Esophagus squamous epithelium (tissue), 5 donors: Measurements from ENCODE around the gene TMEM198. TPM values are rescaled to one million over a fixed set of nuclear protein-coding genes. Genes with fewer than 3 reads are reported as not detected.

Experiments
- DNase-seq: peaks from one replicate; lab custom pipeline; 2025; lab: John Stamatoyannopoulos, UW
- H3K27ac ChIP-seq, 4 donors: fragments of 200-600 bp; sonication (generic); one replicate each; pipeline ENCODE4 v1.5.1; 2016 to 2019; ENCODE audit warnings: mild to moderate bottlenecking in 1 of 4
- H3K27me3 ChIP-seq, 4 donors: fragments of 200-600 bp; sonication (generic); 1 replicate in 3 of 4; 2 replicates in 1 of 4; pipeline versions ENCODE4 v1.5.1 to v1.6.0; 2017 to 2021; ENCODE audit warnings: antibody characterized with exemption in 1 of 4
- H3K36me3 ChIP-seq, 3 donors: fragments of 200-600 bp; sonication (generic); one replicate each; pipeline ENCODE4 v1.5.1; 2016 to 2019
- H3K4me1 ChIP-seq, 3 donors: fragments of 200-600 bp; sonication (generic); one replicate each; pipeline ENCODE4 v1.5.1; 2017 to 2019
- H3K4me3 ChIP-seq, 4 donors: fragments of 200-600 bp; sonication (generic); 1 replicate in 3 of 4; 2 replicates in 1 of 4; pipeline ENCODE4 v1.5.1; 2016 to 2019; ENCODE audit warnings: mild to moderate bottlenecking in 2 of 4, moderate library complexity in 1 of 4
- H3K9me3 ChIP-seq, 3 donors: fragments of 200-600 bp; sonication (generic); one replicate each; pipeline ENCODE4 v1.5.1; 2016 to 2019
- CTCF ChIP-seq, 6 experiments: fragments of 450-650 bp in 4 of 6; fragments of 200-600 bp in 2 of 6; sonication (generic) in 2 of 6; IDR thresholded peaks; one replicate each; pipeline ENCODE4 v1.5.1; 2016 to 2019; ENCODE audit warnings: antibody characterized with exemption in 6 of 6, mild to moderate bottlenecking in 4 of 6, moderate library complexity in 4 of 6
- POLR2A ChIP-seq, 4 donors: fragments of 450-650 bp; IDR thresholded peaks; one replicate each; pipeline ENCODE4 v1.6.1; 2017; ENCODE audit warnings: antibody characterized with exemption in 4 of 4, mild to moderate bottlenecking in 4 of 4, moderate library complexity in 3 of 4
- WGBS, 2 donors: methylation state at CpG; one replicate each; pipeline ENCODE4 v1.1.5; 2018; 5-methylcytosine and 5-hydroxymethylcytosine counted together
- intact Hi-C: fragments of 100-400 bp; cut with DNase I; formaldehyde crosslinking; loops from one replicate; pipeline ENCODE4 v1.15.0; 2022
- total RNA-seq, 4 donors: library from RNA; depleted of rRNA; stranded (reverse); fragments of >200 nt; gene quantifications; one replicate each; pipeline ENCODE4 v1.1.0, GENCODE V29; 2016
- donor health status: DM: yes; HTN: yes; CAD: no.

TMEM198 gene
- total RNA-seq, 4 donors from 2014 or later, result 0.62 to 0.87 (median 0.78) TPM

- H3K4me3 ChIP-seq, result no peak overlapping the region
- peaks cover 17 to 36% (median 21%) of the 10 kb centered on the region in 3 donors for H3K4me1 ChIP-seq
- intact Hi-C loops, result no loop called here
- 45 to 65% methylated on average over 5 to 6 of the region's 9 CpGs for WGBS, 2 donors
- H3K9me3 ChIP-seq, result no peaks in the 10 kb centered on the region
- H3K27ac ChIP-seq, result no peak overlapping the region
- H3K36me3 ChIP-seq, result no peaks in the 10 kb centered on the region
- no peak for DNase-seq
- peaks cover 5 to 100% (median 9%) of the 10 kb centered on the region in 4 donors for H3K27me3 ChIP-seq
- TF ChIP-seq POLR2A (IDR thresholded peaks at IDR 0.05) (no peak), CTCF (IDR thresholded peaks at IDR 0.05) (no peak)
Observed at GRCh38 chr2:219525533-219526232, 18.1 kb upstream of the TMEM198 start.

- H3K27me3 ChIP-seq, result peaks cover 3 to 99% (median 9%) of the 10 kb centered on the region in 4 donors
- intact Hi-C loops, result no loop called here
Observed at GRCh38 chr2:219526320-219527075, 17.3 kb upstream of the TMEM198 start.

GRCh38 chr2:219527076-219527394 is 16.8 kb upstream of the TMEM198 start:
- H3K27me3 ChIP-seq, result peaks cover 0 to 99% (median 9%) of the 10 kb centered on the region in 4 donors
- no peak for TF ChIP-seq CTCF (IDR thresholded peaks at IDR 0.05)
- TF ChIP-seq POLR2A (IDR thresholded peaks at IDR 0.05), result no peak
- no peaks in the 10 kb centered on the region for H3K36me3 ChIP-seq
- no peak overlapping the region for H3K4me3 ChIP-seq
- H3K9me3 ChIP-seq, result no peaks in the 10 kb centered on the region
- 47 to 61% methylated on average over 4 of the region's 6 CpGs for WGBS, 2 donors
- no peak overlapping the region for H3K27ac ChIP-seq
- H3K4me1 ChIP-seq, result peaks cover 9 to 23% (median 13%) of the 10 kb centered on the region in 3 donors
- intact Hi-C loops, result no loop called here
- no peak for DNase-seq

More at GRCh38 chr2:219526320-219527075, 17.3 kb upstream of the TMEM198 start:
- WGBS, 2 donors, result 53 to 55% methylated on average over 7 to 10 of the region's 11 CpGs
- Histone ChIP-seq H3K27ac (no peak overlapping the region), H3K9me3 (no peaks in the 10 kb centered on the region), H3K4me1 (peaks cover 11 to 28% (median 19%) of the 10 kb centered on the region in 3 donors), H3K36me3 (no peaks in the 10 kb centered on the region), H3K4me3 (no peak overlapping the region)
- DNase-seq, result no peak
- no peak for TF ChIP-seq CTCF (IDR thresholded peaks at IDR 0.05)
- TF ChIP-seq POLR2A (IDR thresholded peaks at IDR 0.05), result no peak

GRCh38 chr2:219527472-219527871 is 16.4 kb upstream of the TMEM198 start:
- no peak overlapping the region for H3K27ac ChIP-seq
- intact Hi-C loops, result no loop called here
- no peaks in the 10 kb centered on the region for H3K36me3 ChIP-seq
- H3K4me1 ChIP-seq, result peaks cover 5 to 19% (median 9%) of the 10 kb centered on the region in 3 donors
- TF ChIP-seq POLR2A (IDR thresholded peaks at IDR 0.05) (no peak), CTCF (IDR thresholded peaks at IDR 0.05) (no peak)
- H3K27me3 ChIP-seq, result peaks cover 0 to 99% (median 8%) of the 10 kb centered on the region in 4 donors
- no peaks in the 10 kb centered on the region for H3K9me3 ChIP-seq
- DNase-seq, result no peak
- WGBS, 2 donors, result 44 to 52% methylated on average over 4 to 5 of the region's 5 CpGs
- H3K4me3 ChIP-seq, result no peak overlapping the region
